ENCODE measurements around the gene ASS1. TPM values are rescaled to one million over a fixed set of nuclear protein-coding genes. Genes with fewer than 3 reads are reported as not detected.

Gene ASS1
- total RNA-seq, 1 experiment from 2014 or later, result 255 TPM

- ChIA-PET POLR2A (ENCODE audit: unreplicated experiment) (no interaction called here), CTCF (interaction anchor here (0.6 kb wide), 1 partner anchor 148 kb away, joined by 3 read pairs; no protein-coding TSS in a partner anchor)
- H3K79me2 ChIP-seq (ENCODE audit: low read depth), result no peaks in the 10 kb centered on the region
- no peaks in the 10 kb centered on the region for H3K36me3 ChIP-seq (ENCODE audit: low read depth)
- H3K27ac ChIP-seq, result no peak overlapping the region
- no peak overlapping the region for H3K4me3 ChIP-seq
- BruUV-seq (replicated peaks), result no TSS peak
- H3K9me2 ChIP-seq (ENCODE audit: insufficient read depth), result no peaks in the 10 kb centered on the region
- H2AFZ ChIP-seq, result no peak overlapping the region
- no peaks in the 10 kb centered on the region for H3F3A ChIP-seq (ENCODE audit: insufficient read depth, low read depth)
- TF ChIP-seq CTCF (conservative IDR thresholded peaks at IDR 0.05) (peak; percentile 24; the same call in 1 of the 2 replicates), EZH2 (IDR thresholded peaks at IDR 0.05; ENCODE audit: low read depth) (no peak)
- no peaks in the 10 kb centered on the region for H3K27me3 ChIP-seq (ENCODE audit: insufficient read depth, low read depth)
- no peaks in the 10 kb centered on the region for H4K20me1 ChIP-seq (ENCODE audit: insufficient read depth)
- intact Hi-C loops (cut with micrococcal nuclease; ENCODE audit: unreplicated experiment), result no loop called here
- DNase-seq, result no peak
- H3K4me2 ChIP-seq, result no peak overlapping the region
- H3K9me3 ChIP-seq (ENCODE audit: insufficient read depth, low read depth), result no peaks in the 10 kb centered on the region
- H3K4me1 ChIP-seq (replicated peaks; ENCODE audit: insufficient read depth), result no peaks in the 10 kb centered on the region
Measured at GRCh38 chr9:130480673-130481072, 35.9 kb downstream of the ASS1 start.

- ChIA-PET CTCF (no interaction called here), POLR2A (ENCODE audit: unreplicated experiment) (no interaction called here)
- intact Hi-C loops (cut with micrococcal nuclease; ENCODE audit: unreplicated experiment), result no loop called here
Measured at GRCh38 chr9:130482463-130482862, 37.7 kb downstream of the ASS1 start.

GRCh38 chr9:130483371-130483971 lies 38.7 kb downstream of the ASS1 start:
- intact Hi-C loops (cut with micrococcal nuclease; ENCODE audit: unreplicated experiment), result no loop called here
- POLR2A ChIA-PET (ENCODE audit: unreplicated experiment), result no interaction called here
- H3K79me2 ChIP-seq (ENCODE audit: low read depth), result no peaks in the 10 kb centered on the region
- DNase-seq, result no peak
- CTCF ChIA-PET, result no interaction called here
- no peak for TF ChIP-seq EZH2 (IDR thresholded peaks at IDR 0.05; ENCODE audit: low read depth)
- TF ChIP-seq CTCF (conservative IDR thresholded peaks at IDR 0.05), result no peak
- H3K27me3 ChIP-seq (ENCODE audit: insufficient read depth, low read depth), result no peaks in the 10 kb centered on the region
- no peaks in the 10 kb centered on the region for H3K36me3 ChIP-seq (ENCODE audit: low read depth)
- no peaks in the 10 kb centered on the region for H3K4me1 ChIP-seq (replicated peaks; ENCODE audit: insufficient read depth)
- H3K4me2 ChIP-seq, result no peak overlapping the region
- no peaks in the 10 kb centered on the region for H4K20me1 ChIP-seq (ENCODE audit: insufficient read depth)
- H3K27ac ChIP-seq, result no peak overlapping the region
- no peak overlapping the region for H3K4me3 ChIP-seq
- BruUV-seq (replicated peaks), result no TSS peak
- H3F3A ChIP-seq (ENCODE audit: insufficient read depth, low read depth), result no peaks in the 10 kb centered on the region
- no peaks in the 10 kb centered on the region for H3K9me2 ChIP-seq (ENCODE audit: insufficient read depth)
- H2AFZ ChIP-seq, result no peak overlapping the region
- no peaks in the 10 kb centered on the region for H3K9me3 ChIP-seq (ENCODE audit: insufficient read depth, low read depth)

More at GRCh38 chr9:130482463-130482862, 37.7 kb downstream of the ASS1 start:
- H3K36me3 ChIP-seq (ENCODE audit: low read depth), result no peaks in the 10 kb centered on the region
- H3K4me2 ChIP-seq, result no peak overlapping the region
- H3K27me3 ChIP-seq (ENCODE audit: insufficient read depth, low read depth), result no peaks in the 10 kb centered on the region
- H3K9me2 ChIP-seq (ENCODE audit: insufficient read depth), result no peaks in the 10 kb centered on the region
- H3K27ac ChIP-seq, result no peak overlapping the region
- BruUV-seq (replicated peaks), result no TSS peak
- no peaks in the 10 kb centered on the region for H3K79me2 ChIP-seq (ENCODE audit: low read depth)
- DNase-seq, result no peak
- TF ChIP-seq EZH2 (IDR thresholded peaks at IDR 0.05; ENCODE audit: low read depth) (no peak), CTCF (conservative IDR thresholded peaks at IDR 0.05) (no peak)
- H3F3A ChIP-seq (ENCODE audit: insufficient read depth, low read depth), result no peaks in the 10 kb centered on the region
- no peak overlapping the region for H3K4me3 ChIP-seq
- H3K9me3 ChIP-seq (ENCODE audit: insufficient read depth, low read depth), result no peaks in the 10 kb centered on the region
- no peak overlapping the region for H2AFZ ChIP-seq
- no peaks in the 10 kb centered on the region for H3K4me1 ChIP-seq (replicated peaks; ENCODE audit: insufficient read depth)
- no peaks in the 10 kb centered on the region for H4K20me1 ChIP-seq (ENCODE audit: insufficient read depth)

Measured in PC-9 (cell line).